Measurements from ENCODE around the gene CDK5R1.
A peak's percentile ranks its signal among the peaks of the same experiment; 100 is the strongest.

The CDK5R1 gene

GRCh38 chr17:32475258-32475657 is 11.5 kb upstream of the CDK5R1 start:
- DNase-seq: no peak

- no peak for DNase-seq
These were observed 9.6 kb upstream of the CDK5R1 start for GRCh38 chr17:32477220-32477619.

GRCh38 chr17:32479074-32479617 is 7.6 kb upstream of the CDK5R1 start:
- no peak for DNase-seq

- DNase-seq: no peak
These were observed 5.6 kb upstream of the CDK5R1 start for GRCh38 chr17:32481193-32481592.

GRCh38 chr17:32482568-32483320 is 4.0 kb upstream of the CDK5R1 start:
- DNase-seq: no peak

- peak; percentile 70 for DNase-seq
These were observed 3.3 kb upstream of the CDK5R1 start for GRCh38 chr17:32483451-32484019.

GRCh38 chr17:32484041-32484461 is 2.7 kb upstream of the CDK5R1 start:
- no peak for DNase-seq

GRCh38 chr17:32484628-32485027 is 2.2 kb upstream of the CDK5R1 start:
- DNase-seq: no peak

- DNase-seq: no peak
These were observed 1.3 kb upstream of the CDK5R1 start for GRCh38 chr17:32485261-32486110.

- peak; percentile 70 for DNase-seq
These were observed 587 bp upstream of the CDK5R1 start for GRCh38 chr17:32486111-32486700.

GRCh38 chr17:32487473-32488176 is 832 bp downstream of the CDK5R1 start:
- peak; percentile 30 for DNase-seq

GRCh38 chr17:32488177-32488542 is 1.4 kb downstream of the CDK5R1 start:
- DNase-seq: no peak

GRCh38 chr17:32488604-32489180 is 1.9 kb downstream of the CDK5R1 start:
- DNase-seq: no peak

GRCh38 chr17:32489320-32490100 is 2.7 kb downstream of the CDK5R1 start:
- DNase-seq: no peak

- DNase-seq: no peak
These were observed 3.3 kb downstream of the CDK5R1 start for GRCh38 chr17:32490101-32490482.

GRCh38 chr17:32491371-32492263 is 4.8 kb downstream of the CDK5R1 start:
- DNase-seq: no peak

- no peak for DNase-seq
These were observed 5.4 kb downstream of the CDK5R1 start for GRCh38 chr17:32492264-32492589.

GRCh38 chr17:32492648-32493289 is 6.0 kb downstream of the CDK5R1 start:
- no peak for DNase-seq

- no peak for DNase-seq
These were observed 6.8 kb downstream of the CDK5R1 start for GRCh38 chr17:32493571-32493970.

- no peak for DNase-seq
These were observed 7.3 kb downstream of the CDK5R1 start for GRCh38 chr17:32493976-32494513.

Data from CD4-positive, alpha-beta T cell treated with Interleukin-17A for 1 hour (primary cell).